HG03159 (cell line): Measurements from ENCODE around the gene CCDC78.

Source experiments
- ATAC-seq: cut with Tn5 transposase; IDR thresholded peaks from one replicate; pipeline ENCODE4 v1.9.1; 2021; ENCODE audit warnings: mild to moderate bottlenecking, moderate library complexity; ENCODE audit not compliant: unreplicated experiment

Gene CCDC78

GRCh38 chr16:711548-712320, 14.5 kb downstream of the CCDC78 start:
- no peak for ATAC-seq

GRCh38 chr16:711084-711483, 15.2 kb downstream of the CCDC78 start:
- ATAC-seq = no peak

GRCh38 chr16:710500-711075, 15.7 kb downstream of the CCDC78 start:
- no peak for ATAC-seq

- no peak for ATAC-seq
These were observed 16.4 kb downstream of the CCDC78 start for GRCh38 chr16:709566-710499.

GRCh38 chr16:708959-709358, 17.3 kb downstream of the CCDC78 start:
- ATAC-seq = no peak

- ATAC-seq = no peak
These were observed 18.2 kb downstream of the CCDC78 start for GRCh38 chr16:708019-708418.

- ATAC-seq = no peak
These were observed 19.1 kb downstream of the CCDC78 start for GRCh38 chr16:707062-707538.

- ATAC-seq = no peak
These were observed 19.8 kb downstream of the CCDC78 start for GRCh38 chr16:706189-707061.

- no peak for ATAC-seq
These were observed 20.6 kb downstream of the CCDC78 start, which contains the start of gene FBXL16 for GRCh38 chr16:705431-706188. Gene FBXL16 (minus strand): TSS chr16:705801. CDS start chr16:697405, 8,396 bp downstream.

GRCh38 chr16:704552-705380, 21.5 kb downstream of the CCDC78 start:
- ATAC-seq = no peak

- no peak for ATAC-seq
These were observed 22.2 kb downstream of the CCDC78 start for GRCh38 chr16:704047-704446.

GRCh38 chr16:703406-703805, 22.8 kb downstream of the CCDC78 start:
- no peak for ATAC-seq

GRCh38 chr16:702341-702740, 23.9 kb downstream of the CCDC78 start:
- no peak for ATAC-seq

- ATAC-seq = no peak
These were observed 25.3 kb downstream of the CCDC78 start for GRCh38 chr16:700684-701584.

- no peak for ATAC-seq
These were observed 27.2 kb downstream of the CCDC78 start for GRCh38 chr16:698911-699671.

GRCh38 chr16:695355-696089, 30.7 kb downstream of the CCDC78 start:
- no peak for ATAC-seq
